ENCODE measurements around the gene WNK1. TPM values are rescaled to one million over a fixed set of nuclear protein-coding genes. Genes with fewer than 3 reads are reported as not detected.
"Not testable (repeated sequence)": the region's sequence is repeated elsewhere in the genome, so short reads cannot be mapped to it uniquely, and the experiment has no call there.

The WNK1 gene
- total RNA-seq, 1 donor from 2014 or later: 160 TPM

GRCh38 chr12:922285-922684, 169.9 kb downstream of the WNK1 start:
- H3K27ac Mint-ChIP-seq (ENCODE audit: unreplicated experiment): no peak overlapping the region
- DNase-seq (ENCODE audit: low spot score): no peak
- no peak for TF ChIP-seq CTCF (IDR thresholded peaks at IDR 0.05; ENCODE audit: unreplicated experiment)
- H3K27me3 Mint-ChIP-seq (ENCODE audit: unreplicated experiment): peaks cover 5% of the 10 kb centered on the region
- H3K36me3 Mint-ChIP-seq (ENCODE audit: low read depth, unreplicated experiment): peaks cover 34% of the 10 kb centered on the region
- no peak overlapping the region for H3K4me3 Mint-ChIP-seq (ENCODE audit: unreplicated experiment)
- H3K4me1 Mint-ChIP-seq (ENCODE audit: unreplicated experiment): no peaks in the 10 kb centered on the region
- no peaks in the 10 kb centered on the region for H3K9me3 Mint-ChIP-seq (ENCODE audit: unreplicated experiment)

GRCh38 chr12:926641-927040, 174.3 kb downstream of the WNK1 start:
- peak overlapping the region; percentile 42 for H3K27ac Mint-ChIP-seq (ENCODE audit: unreplicated experiment)
- peaks cover 35% of the 10 kb centered on the region for H3K36me3 Mint-ChIP-seq (ENCODE audit: low read depth, unreplicated experiment)
- H3K27me3 Mint-ChIP-seq (ENCODE audit: unreplicated experiment): peaks cover 3% of the 10 kb centered on the region
- no peak for TF ChIP-seq CTCF (IDR thresholded peaks at IDR 0.05; ENCODE audit: unreplicated experiment)
- no peaks in the 10 kb centered on the region for H3K9me3 Mint-ChIP-seq (ENCODE audit: unreplicated experiment)
- H3K4me3 Mint-ChIP-seq (ENCODE audit: unreplicated experiment): no peak overlapping the region
- no peak for DNase-seq (ENCODE audit: low spot score)
- peaks cover 2% of the 10 kb centered on the region for H3K4me1 Mint-ChIP-seq (ENCODE audit: unreplicated experiment)

- peak overlapping the region; percentile 38 for H3K4me3 Mint-ChIP-seq (ENCODE audit: unreplicated experiment)
- DNase-seq (ENCODE audit: low spot score): no peak
- H3K36me3 Mint-ChIP-seq (ENCODE audit: low read depth, unreplicated experiment): peaks cover 23% of the 10 kb centered on the region
- no peak for TF ChIP-seq CTCF (IDR thresholded peaks at IDR 0.05; ENCODE audit: unreplicated experiment)
- peaks cover 3% of the 10 kb centered on the region for H3K27me3 Mint-ChIP-seq (ENCODE audit: unreplicated experiment)
- H3K27ac Mint-ChIP-seq (ENCODE audit: unreplicated experiment): no peak overlapping the region
- no peaks in the 10 kb centered on the region for H3K9me3 Mint-ChIP-seq (ENCODE audit: unreplicated experiment)
- H3K4me1 Mint-ChIP-seq (ENCODE audit: unreplicated experiment): peaks cover 6% of the 10 kb centered on the region
These were observed 178.7 kb downstream of the WNK1 start for GRCh38 chr12:931060-931459.

GRCh38 chr12:931591-931990, 179.2 kb downstream of the WNK1 start:
- TF ChIP-seq CTCF (IDR thresholded peaks at IDR 0.05; ENCODE audit: unreplicated experiment): no peak
- Mint-ChIP-seq H3K27me3 (ENCODE audit: unreplicated experiment) (peaks cover 3% of the 10 kb centered on the region), H3K9me3 (ENCODE audit: unreplicated experiment) (no peaks in the 10 kb centered on the region), H3K4me1 (ENCODE audit: unreplicated experiment) (peaks cover 6% of the 10 kb centered on the region), H3K36me3 (ENCODE audit: low read depth, unreplicated experiment) (peaks cover 22% of the 10 kb centered on the region), H3K27ac (ENCODE audit: unreplicated experiment) (peak overlapping the region; percentile 42), H3K4me3 (ENCODE audit: unreplicated experiment) (no peak overlapping the region)
- no peak for DNase-seq (ENCODE audit: low spot score)

GRCh38 chr12:935891-936290, 183.5 kb downstream of the WNK1 start:
- not testable (repeated sequence) for H3K27me3 Mint-ChIP-seq (ENCODE audit: unreplicated experiment); H3K4me1 Mint-ChIP-seq (ENCODE audit: unreplicated experiment); H3K4me3 Mint-ChIP-seq (ENCODE audit: unreplicated experiment); H3K9me3 Mint-ChIP-seq (ENCODE audit: unreplicated experiment); H3K27ac Mint-ChIP-seq (ENCODE audit: unreplicated experiment); DNase-seq (ENCODE audit: low spot score)
- H3K36me3 Mint-ChIP-seq (ENCODE audit: low read depth, unreplicated experiment): peaks cover 30% of the 10 kb centered on the region

Data from endothelial cell (in vitro differentiated cells).